Neural progenitor cell (in vitro differentiated cells): ENCODE results near the gene ABTB2.

Source experiments
- CTCF ChIP-seq: fragments of 200-600 bp; sonication (generic); IDR thresholded peaks from 2 replicates; pipeline ENCODE4 v1.5.1; 2017; ENCODE audit warnings: antibody characterized with exemption, mild to moderate bottlenecking
- EZH2 ChIP-seq: fragments of 200-600 bp; sonication (generic); IDR thresholded peaks from 2 replicates; pipeline ENCODE4 v1.6.1; 2017; ENCODE audit warnings: antibody characterized with exemption, mild to moderate bottlenecking, moderate library complexity

GRCh38 chr11:34380696-34381095 lies 22.9 kb upstream of the ABTB2 start:
- TF ChIP-seq CTCF, result no peak
- no peak for TF ChIP-seq EZH2
